Ureter (tissue), 1 donor: ENCODE measurements around the gene EEA1. TPM values are rescaled to one million over a fixed set of nuclear protein-coding genes. Genes with fewer than 3 reads are reported as not detected.
"Not testable (repeated sequence)": the region's sequence is repeated elsewhere in the genome, so short reads cannot be mapped to it uniquely, and the experiment has no call there.

ENCODE experiments used
- DNase-seq: peaks from one replicate; pipeline ENCODE4 v3.0.0-alpha.2; 2020; ENCODE audit warnings: low spot score
- total RNA-seq: library from RNA; stranded (reverse); gene quantifications from one replicate; pipeline ENCODE4 v1.2.4, GENCODE V29; 2023
- donor health status: DM: yes; HTN: yes; CAD: no.

EEA1 gene
- total RNA-seq, 1 donor from 2014 or later: 46.3 TPM

DNA sequence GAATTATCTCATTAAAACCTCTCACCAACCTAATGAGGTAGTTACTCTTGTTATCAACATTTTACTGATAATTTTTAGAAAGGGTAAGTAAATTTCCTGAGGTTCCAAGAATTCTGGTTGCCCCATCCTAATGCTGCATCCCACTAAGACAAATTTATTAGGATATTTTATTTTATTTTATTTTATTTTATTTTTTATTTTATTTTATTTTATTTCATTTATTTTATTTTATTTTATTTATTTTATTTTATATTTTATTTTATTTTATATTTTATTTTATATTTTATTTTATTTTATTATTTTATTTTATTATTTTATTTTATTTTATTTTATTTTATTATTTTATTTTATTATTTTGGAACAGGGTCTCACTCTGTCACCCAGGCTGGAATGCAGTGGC, 179.4 kb downstream of the EEA1 start:
- not testable (repeated sequence) for DNase-seq

DNA sequence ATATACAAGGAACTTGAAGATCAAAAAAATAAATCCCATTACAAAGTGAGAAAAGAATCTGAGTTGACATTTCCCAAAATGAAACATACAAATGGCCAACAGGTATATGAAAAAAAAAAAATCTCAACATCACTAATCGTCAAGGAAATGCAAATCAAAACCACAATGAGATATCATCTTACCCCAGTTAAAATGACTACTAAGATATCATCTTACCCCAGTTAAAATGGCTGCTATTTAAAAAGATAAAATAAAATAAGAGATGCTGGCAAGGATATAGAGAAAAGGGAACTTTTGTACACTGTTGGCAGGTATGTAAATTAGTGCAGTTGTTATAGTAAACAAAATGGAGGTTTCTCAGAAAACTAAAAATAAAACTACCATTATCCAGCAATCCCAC, 181.9 kb downstream of the EEA1 start:
- DNase-seq: no peak

DNA sequence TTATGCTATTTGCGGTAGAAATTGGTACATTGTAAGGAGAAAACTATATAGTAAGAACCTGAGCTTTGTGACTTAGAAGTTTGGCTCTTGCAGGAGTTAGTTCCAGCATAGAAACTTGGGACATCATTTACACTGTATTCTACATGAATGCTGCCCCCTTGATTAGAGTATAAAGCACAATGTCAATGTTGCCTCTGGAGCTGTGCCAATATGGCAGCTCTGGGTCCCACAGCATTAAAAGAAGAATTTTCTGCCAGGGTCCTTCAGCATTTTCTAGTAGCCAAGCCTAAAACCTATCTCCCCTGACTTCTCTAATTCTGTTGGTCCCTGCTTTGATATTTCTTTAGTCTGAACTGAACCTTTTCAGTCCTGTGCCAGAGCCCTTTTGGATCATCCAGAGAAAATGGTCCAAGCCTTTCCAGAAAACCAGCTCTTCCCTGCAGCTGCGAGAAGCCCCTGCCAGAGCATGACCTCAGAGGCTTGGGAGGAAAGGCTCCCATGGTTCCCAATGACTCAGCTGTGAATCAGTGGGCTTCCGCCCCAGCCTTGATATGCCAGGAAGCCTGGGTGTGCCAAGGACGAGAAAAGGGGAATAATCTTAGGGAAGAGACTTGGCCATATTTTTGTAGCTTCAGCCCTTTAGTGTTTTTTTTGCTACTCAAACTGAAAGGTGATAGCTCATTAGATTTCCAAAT, 183.1 kb downstream of the EEA1 start:
- peak; percentile 61 for DNase-seq

DNA sequence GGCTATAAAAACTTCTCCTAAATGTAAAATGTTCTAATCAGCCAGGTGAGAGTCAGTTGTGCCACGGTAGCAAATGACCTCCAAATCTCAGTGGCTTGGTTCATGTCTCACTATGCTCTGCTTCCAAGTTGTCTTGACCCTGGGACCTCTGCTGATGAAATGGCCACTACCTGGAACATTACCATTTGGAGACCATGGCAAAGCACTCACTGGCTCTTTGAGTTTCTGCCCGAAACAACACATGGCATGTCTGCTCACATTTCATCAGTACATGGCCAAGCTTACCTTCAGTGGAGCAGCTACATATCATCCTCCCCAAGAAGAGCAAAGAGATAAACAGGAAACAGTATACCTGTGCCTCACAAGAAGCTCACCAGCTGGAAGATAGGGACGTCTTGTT, 186.1 kb downstream of the EEA1 start:
- DNase-seq: no peak

DNA sequence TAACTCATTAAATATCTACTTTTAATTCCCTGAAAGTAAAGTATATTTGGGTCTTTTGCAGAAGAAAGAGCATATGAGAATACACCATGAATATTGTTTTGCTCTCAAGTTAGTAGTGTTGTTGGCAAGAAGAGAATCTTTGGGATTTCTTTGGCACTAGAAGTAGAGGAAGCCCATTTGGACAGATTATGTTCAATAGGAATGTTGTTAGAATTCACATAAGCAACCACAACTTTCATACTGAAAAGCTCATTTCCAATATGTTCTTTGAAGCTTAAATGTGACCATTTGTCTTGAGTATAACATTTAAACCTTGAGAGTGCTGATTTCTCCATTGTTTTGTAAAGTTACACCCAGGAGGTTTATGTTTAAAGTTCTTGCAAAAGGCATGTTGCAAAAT, 188.7 kb downstream of the EEA1 start:
- no peak for DNase-seq

DNA sequence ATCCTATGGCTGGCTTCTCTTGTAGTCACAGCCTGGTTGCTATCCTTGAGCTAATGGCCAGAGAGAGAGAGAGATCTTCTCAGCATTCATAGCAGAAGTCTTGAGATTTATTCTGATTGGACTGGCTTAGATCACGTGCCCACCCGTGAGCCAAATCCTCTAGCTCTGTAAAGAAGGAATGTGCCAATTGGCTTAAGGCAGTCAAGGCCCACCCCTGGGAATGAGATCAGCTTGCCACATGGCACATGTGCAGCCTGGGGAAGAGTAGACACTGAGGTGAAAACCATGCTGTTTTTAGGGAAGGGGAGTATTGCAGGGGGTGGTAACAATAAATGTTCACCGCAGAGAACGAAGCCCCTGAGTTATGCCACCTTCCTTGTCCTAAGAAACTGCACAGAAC, 190.0 kb downstream of the EEA1 start:
- no peak for DNase-seq

DNA sequence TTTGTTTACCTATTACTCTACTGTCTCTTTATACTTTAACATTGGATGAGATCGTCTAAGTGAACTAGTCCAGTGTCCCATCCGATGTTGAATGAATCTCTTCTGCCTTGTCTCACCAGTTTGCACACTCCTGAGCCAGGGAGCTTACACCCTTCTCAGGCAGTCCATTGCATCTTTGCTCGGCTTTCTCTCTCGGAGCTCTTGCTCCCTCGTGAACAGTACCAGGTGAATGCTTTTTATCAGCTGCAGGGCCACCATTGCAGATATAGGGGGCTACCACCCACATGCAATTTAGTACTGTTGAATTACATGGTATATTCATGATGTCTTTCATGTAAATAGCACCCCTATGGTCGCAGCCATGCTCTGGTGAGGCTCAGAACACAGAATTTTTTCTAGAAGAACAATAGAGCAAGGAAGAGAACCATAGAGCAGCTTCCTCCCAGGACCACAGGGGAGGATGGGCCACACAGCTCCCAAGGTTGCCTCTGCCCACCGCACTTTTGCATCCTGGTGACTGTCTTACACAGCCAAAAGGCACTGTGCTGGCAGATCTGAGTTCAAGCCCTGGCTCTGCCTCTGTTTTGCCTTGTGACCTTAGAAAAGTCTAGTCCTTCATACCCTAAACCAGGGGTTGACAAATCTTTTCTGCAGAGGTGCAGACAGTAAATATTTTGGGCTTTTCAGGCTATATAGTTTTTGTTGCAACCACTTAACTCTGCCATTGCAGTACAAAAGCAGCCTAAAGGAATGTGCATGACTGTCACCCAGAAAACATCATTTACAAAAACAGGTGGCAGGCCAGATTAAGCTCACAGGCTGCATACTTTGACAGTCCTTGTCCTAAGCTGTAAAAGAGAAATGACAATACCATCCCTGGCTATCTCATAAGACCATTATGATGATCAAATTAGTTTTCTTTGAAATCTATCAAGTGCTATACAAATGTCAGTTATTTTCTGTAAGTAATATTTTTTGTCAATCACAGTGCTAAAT, 190.9 kb downstream of the EEA1 start:
- no peak for DNase-seq

DNA sequence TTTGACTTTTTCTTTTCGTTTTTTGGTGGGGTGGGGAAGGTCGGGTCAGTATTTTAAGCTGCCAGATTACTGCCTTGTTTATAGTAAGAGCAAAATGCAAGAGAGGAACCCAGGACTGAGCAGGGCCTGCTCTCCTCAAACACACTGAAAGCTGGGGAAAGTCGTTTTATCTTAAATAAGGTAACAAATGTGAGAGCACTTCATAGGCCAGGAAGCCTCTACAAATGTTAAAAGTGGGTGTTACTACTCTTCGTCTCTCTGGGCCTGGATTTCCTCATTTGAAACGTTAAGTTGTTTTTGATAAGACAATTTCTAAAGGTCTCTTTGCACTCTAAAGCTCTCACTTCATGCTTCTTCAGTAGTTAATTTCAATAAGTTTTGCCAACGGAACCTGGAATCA, 192.5 kb downstream of the EEA1 start:
- DNase-seq: no peak

DNA sequence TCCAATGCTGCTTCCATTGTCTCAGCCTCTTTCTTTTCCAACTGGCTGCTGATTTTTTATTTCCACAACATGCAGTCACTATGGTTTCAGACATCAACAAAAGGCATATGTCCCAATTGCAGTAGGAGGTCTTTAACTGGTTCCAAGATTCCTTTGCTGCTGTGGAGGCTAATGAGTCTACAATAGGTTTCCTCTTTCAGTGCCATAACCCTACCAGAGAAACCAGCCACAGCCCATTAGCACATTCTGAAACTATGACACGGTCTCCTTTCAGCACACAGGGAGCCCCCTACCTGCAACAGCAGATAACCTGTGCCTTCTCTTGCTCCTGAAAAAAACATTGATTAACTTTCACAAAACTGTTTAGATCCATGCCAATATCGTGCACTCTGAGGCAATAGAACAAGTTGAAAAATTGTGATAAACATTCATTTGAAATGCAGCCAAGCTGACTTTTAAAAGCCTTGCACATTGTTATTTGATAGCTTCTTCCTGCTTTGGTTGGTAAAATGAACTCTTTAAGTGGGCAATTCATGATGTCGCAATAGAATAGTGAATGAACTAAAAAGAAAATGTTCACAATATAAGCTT, 193.9 kb downstream of the EEA1 start:
- no peak for DNase-seq

DNA sequence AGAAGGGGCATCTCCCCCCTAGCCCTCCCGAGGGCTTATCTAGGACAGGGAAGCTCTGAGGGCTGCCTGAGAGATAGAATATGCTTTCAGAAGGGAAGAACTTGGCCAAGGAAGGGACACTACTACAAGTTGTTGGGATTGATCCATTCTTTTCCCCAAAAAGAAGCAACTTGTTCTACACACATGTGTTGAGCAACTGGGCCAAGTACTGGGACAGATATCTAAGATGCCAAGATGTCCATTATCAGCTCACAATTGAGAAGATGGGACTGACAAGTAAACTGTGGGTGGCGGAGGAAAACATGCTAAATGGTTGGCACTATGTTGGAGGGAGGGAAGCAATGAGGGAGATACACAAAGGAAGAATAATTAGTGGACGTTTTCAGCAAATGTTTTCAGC, 195.4 kb downstream of the EEA1 start:
- DNase-seq: no peak

DNA sequence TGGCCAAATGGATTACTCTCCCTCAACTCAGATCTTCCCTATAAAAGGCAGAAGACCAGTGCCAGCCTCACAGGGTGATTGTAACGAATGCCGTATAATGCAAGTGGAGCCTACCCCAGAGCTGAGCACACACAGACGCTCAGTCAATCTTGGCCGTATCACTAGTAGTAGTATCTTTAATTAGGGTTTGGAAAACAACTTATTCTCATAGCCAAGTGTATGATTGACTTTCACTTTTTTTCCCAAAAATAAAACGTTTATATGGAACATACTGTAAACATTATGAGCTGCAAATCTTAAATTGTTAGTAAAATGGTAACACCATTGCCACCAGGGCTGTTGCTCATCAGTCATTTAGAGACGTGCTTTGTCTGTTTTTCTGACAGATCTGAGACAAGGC, 195.9 kb downstream of the EEA1 start:
- DNase-seq: no peak

DNA sequence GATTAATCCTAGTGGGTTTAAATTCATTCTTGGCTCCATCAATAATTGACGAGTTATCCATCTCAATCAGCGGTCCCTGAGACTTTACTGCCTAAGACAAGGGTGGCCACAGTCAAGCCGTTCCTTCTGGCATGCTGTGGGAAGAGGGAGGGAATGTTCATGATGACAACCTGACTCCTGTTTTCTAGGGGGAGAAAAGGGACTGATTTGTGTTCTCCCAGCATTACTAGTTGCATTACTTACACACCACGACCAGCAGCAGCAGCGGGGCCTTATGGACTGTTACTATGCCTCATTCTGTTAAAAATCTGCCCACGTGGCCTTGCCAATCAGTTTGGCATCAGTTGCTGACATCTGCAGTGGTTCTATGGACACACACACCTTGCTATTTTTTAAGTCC, 196.4 kb downstream of the EEA1 start:
- no peak for DNase-seq

DNA sequence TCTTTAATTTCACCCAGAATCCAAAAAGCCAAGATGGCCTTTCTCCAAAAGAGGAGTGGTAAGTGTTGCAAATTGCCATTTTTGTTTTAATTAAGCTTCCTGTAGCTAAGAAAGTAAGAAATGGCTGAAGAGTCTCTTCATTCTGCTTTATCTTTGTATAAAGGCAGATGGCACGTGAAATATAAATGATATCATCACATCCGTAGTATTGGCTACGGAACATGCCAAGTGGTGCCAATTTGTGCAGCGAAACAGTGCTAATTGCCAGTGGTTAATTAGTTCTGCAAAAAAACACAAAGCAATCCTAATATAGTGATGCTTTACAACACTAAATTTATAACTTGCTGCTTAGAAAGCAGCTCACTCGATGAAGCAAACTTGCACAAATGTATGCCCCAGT, 196.9 kb downstream of the EEA1 start:
- no peak for DNase-seq

DNA sequence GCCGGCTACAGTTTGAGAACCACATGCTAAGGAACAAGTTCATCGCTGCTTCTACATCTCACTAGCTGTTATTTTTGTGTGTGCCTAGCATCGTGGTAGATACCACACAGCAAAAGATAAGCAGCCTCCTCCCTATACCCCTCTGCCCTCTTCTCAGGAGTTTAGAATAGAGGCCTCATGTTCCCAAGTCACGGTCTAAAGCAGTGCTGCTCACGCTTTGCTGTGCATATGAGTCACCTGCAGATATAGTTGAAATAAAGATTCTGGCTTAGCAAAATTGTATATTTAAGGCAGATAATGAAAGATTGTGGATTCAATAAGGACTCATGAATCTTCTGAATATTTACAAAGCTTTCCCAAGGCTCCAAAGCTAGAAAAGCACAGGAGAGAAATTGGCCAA, 198.3 kb downstream of the EEA1 start:
- no peak for DNase-seq

DNA sequence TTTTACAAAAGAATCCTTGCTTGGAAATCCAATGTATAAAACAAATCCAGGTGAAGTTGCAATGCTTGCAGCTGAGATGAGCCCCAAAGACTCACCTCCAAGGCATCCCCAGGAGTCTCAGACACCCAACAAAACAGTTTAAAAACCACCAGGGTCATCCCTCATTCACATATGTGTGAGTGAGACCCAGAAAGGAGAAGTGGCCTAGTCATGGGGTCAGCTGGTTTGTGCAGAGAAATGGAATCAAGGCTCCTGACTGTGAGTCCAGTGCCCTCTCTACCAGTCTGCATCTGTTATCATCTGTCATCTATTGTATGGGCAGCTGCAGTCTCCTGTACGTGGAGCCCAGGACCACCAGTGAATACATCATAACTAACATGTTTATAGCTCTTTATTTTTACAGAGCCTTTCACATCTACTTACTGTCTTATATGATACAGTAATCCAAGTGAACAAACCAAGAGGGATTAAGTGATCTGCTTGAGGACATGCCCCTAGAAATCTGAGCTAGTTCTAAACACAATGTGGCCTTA, 199.3 kb downstream of the EEA1 start:
- DNase-seq: no peak

DNA sequence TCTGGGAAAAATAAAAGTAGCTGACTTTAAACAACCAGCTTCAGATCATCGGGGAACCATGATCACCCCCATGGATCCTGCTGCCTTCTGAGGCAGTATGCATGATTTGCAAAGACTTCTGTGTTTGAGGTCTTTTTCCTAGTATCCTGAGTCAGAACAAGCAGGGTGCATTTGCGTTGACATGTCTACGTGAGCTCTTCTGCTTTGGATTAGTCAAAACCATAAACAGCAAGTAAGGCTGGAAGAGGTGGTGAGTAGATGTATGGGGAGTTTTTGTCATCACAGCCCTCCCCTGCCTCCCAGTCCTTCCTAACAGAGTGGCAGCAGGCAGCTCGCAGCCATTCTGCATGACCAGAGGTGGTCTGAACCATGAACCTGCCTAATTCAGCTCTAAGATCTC, 202.2 kb downstream of the EEA1 start:
- DNase-seq: no peak

DNA sequence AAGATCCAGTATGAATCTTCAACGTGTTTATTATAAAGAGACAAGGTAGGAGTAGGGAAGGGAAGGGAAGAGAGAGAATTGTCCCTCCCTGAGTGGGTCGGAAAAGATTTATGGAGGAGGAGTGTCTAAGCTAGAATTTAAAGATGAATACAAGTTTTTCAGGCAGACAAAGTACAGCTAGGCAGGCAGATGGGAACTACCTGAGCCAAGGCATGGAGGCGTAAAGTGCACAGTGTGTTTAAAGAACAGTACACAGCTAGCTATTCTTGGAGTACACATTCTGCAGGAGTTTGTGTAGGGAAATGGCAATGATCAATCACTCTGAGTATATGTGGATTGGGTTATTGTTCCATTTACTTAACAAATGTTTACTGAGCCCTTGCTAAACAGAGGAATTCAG, 206.2 kb downstream of the EEA1 start:
- DNase-seq: no peak

DNA sequence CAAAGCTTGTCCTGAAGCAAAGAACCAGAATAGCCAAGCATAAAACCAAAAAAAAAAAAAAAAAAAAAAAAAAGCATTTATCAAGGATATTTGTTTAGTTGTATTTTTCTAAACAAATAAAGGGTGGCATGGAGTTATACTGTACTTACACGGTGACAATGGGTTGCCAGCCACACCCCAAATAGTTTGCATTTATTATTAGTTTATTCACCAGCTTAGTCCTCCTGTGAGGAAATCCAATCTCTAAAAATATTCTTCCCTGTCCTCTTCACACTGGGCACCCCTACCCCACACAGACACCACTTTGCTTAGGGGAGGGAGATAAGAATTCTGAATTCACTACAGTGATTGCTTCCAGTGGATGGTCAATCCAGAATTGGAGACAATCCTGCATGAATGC, 207.4 kb downstream of the EEA1 start:
- DNase-seq: no peak

DNA sequence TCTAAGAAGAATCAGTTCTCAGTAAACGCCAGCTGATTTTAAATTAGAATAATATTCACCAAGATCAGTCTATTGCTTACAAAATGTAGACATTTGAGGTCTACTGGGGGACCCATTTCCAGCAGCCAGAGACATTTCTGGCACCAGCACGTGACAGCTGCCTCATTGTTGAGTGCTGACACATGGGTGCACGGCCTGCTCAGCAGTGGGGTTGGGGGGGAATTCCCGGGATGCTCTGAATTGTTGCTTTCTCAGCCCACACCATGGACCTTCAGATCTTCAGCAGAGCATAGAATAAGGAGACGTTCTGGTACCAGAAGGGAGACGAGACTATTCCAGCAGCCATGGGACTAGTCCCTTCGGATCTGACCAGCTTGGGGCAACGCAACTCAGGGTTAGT, 208.0 kb downstream of the EEA1 start:
- DNase-seq: no peak
